B cell (primary cell): Measurements from ENCODE around the gene NELL1. TPM values are rescaled to one million over a fixed set of nuclear protein-coding genes. Genes with fewer than 3 reads are reported as not detected.

Experiments used
- ATAC-seq: fragments of 200-7000 bp; cut with Tn5 transposase; one replicate; pipeline ENCODE4 v1.10.0; 2021; ENCODE audit warnings: low read depth, mild to moderate bottlenecking, moderate number of reproducible peaks, moderate library complexity
- CTCF ChIA-PET: fragments of 350-600 bp; sonication (Branson Sonifier 250); formaldehyde crosslinking; loops from one replicate; lab custom pipeline; 2021; ENCODE audit warnings: antibody characterized with exemption, inconsistent platforms; lab: Charles Lee
- POLR2A ChIA-PET: fragments of 350-600 bp; sonication (Branson Sonifier 250); formaldehyde crosslinking; loops from one replicate; lab custom pipeline; 2021; ENCODE audit warnings: antibody characterized with exemption; lab: Charles Lee
- DNase-seq: peaks from one replicate; pipeline ENCODE4 v3.0.0; 2013
- H2AFZ ChIP-seq: 2 replicates; pipeline ENCODE4 v1.6.1; 2012; ENCODE audit warnings: mild to moderate bottlenecking, low read depth, low read length; ENCODE audit not compliant: insufficient read depth, poor library complexity, severe bottlenecking
- H3K27ac ChIP-seq, 2 donors: 1 replicate in 1 of 2; 2 replicates in 1 of 2; pipeline ENCODE4 v1.5.1; 2012 to 2013; ENCODE audit warnings: low read length in 2 of 2, mild to moderate bottlenecking in 2 of 2, moderate library complexity in 1 of 2
- H3K27me3 ChIP-seq, 4 experiments: fragments of 200-600 bp in 1 of 4; sonication (generic) in 1 of 4; replicated peaks in 1 of 4; 1 replicate in 2 of 4; 2 replicates in 2 of 4; pipeline versions ENCODE4 v1.6.1 to v1.7.0; 2013 to 2016; ENCODE audit warnings: low read length in 3 of 4, mild to moderate bottlenecking in 2 of 4, mixed read lengths in 1 of 4, moderate library complexity in 1 of 4; ENCODE audit not compliant: insufficient read depth in 4 of 4, control insufficient read depth in 3 of 4; ENCODE audit errors: control extremely low read depth in 1 of 4
- H3K36me3 ChIP-seq, 2 experiments: replicated peaks in 1 of 2; 1 replicate in 1 of 2; 2 replicates in 1 of 2; pipeline versions ENCODE4 v1.6.1 to v1.7.1; 2013; ENCODE audit warnings: low read length in 1 of 2; ENCODE audit not compliant: insufficient read depth in 2 of 2, control insufficient read depth in 1 of 2; ENCODE audit errors: control extremely low read depth in 1 of 2, extremely low read depth in 1 of 2
- H3K4me1 ChIP-seq, 2 donors: fragments of 200-600 bp in 1 of 2; sonication (generic) in 1 of 2; 1 replicate in 1 of 2; 2 replicates in 1 of 2; pipeline versions ENCODE4 v1.5.1 to v1.6.1; 2013 to 2017; ENCODE audit warnings: low read length in 2 of 2; ENCODE audit not compliant: control insufficient read depth in 2 of 2, insufficient read depth in 2 of 2
- H3K4me2 ChIP-seq: replicated peaks from 2 replicates; pipeline ENCODE3; 2012; ENCODE audit warnings: mild to moderate bottlenecking, low read depth, low read length; ENCODE audit not compliant: poor library complexity, severe bottlenecking
- H3K4me3 ChIP-seq, 5 experiments: fragments of 200-600 bp in 1 of 5; sonication (generic) in 1 of 5; 1 replicate in 3 of 5; 2 replicates in 2 of 5; pipeline versions ENCODE4 v1.5.1 to v1.7.0; 2011 to 2016; ENCODE audit warnings: low read length in 4 of 5, mild to moderate bottlenecking in 4 of 5, low read depth in 2 of 5, control low read depth in 1 of 5, moderate library complexity in 1 of 5; ENCODE audit not compliant: insufficient read depth in 1 of 5; ENCODE audit errors: control extremely low read depth in 1 of 5, extremely low read depth in 1 of 5
- H3K79me2 ChIP-seq: fragments of 200-600 bp; sonication (generic); one replicate; pipeline ENCODE4 v1.6.0; 2016; ENCODE audit warnings: low read length; ENCODE audit not compliant: control insufficient read depth, insufficient read depth
- H3K9ac ChIP-seq: fragments of 200-600 bp; sonication (generic); 2 replicates; pipeline ENCODE4 v1.6.1; 2017; ENCODE audit warnings: mild to moderate bottlenecking, low read length, moderate library complexity
- H3K9me3 ChIP-seq, 3 donors: one replicate each; pipeline versions ENCODE4 v1.6.1 to v1.7.1; 2013; ENCODE audit warnings: low read length in 2 of 3; ENCODE audit not compliant: control insufficient read depth in 2 of 3, insufficient read depth in 1 of 3; ENCODE audit errors: control extremely low read depth in 1 of 3
- H4K20me1 ChIP-seq: 2 replicates; pipeline ENCODE4 v1.6.0; 2012; ENCODE audit warnings: mild to moderate bottlenecking, low read length; ENCODE audit not compliant: insufficient read depth, control insufficient read depth, poor library complexity, severe bottlenecking
- H3K27ac Mint-ChIP-seq: one replicate; pipeline ENCODE4 v1.8.0; 2021; ENCODE audit warnings: mixed read lengths
- H3K27me3 Mint-ChIP-seq: one replicate; pipeline ENCODE4 v1.8.0; 2021; ENCODE audit warnings: mixed read lengths
- H3K4me1 Mint-ChIP-seq: one replicate; pipeline ENCODE4 v1.8.0; 2021; ENCODE audit warnings: mixed read lengths
- H3K4me3 Mint-ChIP-seq: one replicate; pipeline ENCODE4 v1.8.0; 2021; ENCODE audit warnings: mixed read lengths
- H3K9me3 Mint-ChIP-seq: one replicate; pipeline ENCODE4 v1.8.0; 2022; ENCODE audit warnings: mixed read lengths; ENCODE audit not compliant: insufficient read depth
- EZH2 ChIP-seq: IDR thresholded peaks from 2 replicates; pipeline ENCODE4 v1.6.1; 2012; ENCODE audit warnings: borderline replicate concordance, low read depth, mild to moderate bottlenecking, moderate library complexity, low read length; ENCODE audit not compliant: insufficient read depth, poor library complexity, severe bottlenecking
- WGBS: methylation state at CpG from one replicate; pipeline ENCODE4 v1.1.5; 2013; ENCODE audit warnings: missing lambda C conversion rate; ENCODE audit not compliant: insufficient coverage; 5-methylcytosine and 5-hydroxymethylcytosine counted together
- intact Hi-C: fragments of 100-400 bp; cut with micrococcal nuclease; formaldehyde crosslinking; loops from one replicate; pipeline ENCODE4 v1.10.0; 2022
- polyA plus RNA-seq: library from polyadenylated mRNA; depleted of rRNA; stranded (reverse); fragments of >200 nt; gene quantifications from 2 replicates; pipeline ENCODE4 v1.2.3, GENCODE V29; 2012
- total RNA-seq, 2 donors: library from RNA; stranded (reverse); fragments of 120-200 nt in 1 of 2; gene quantifications; 1 replicate in 1 of 2; 2 replicates in 1 of 2; pipeline versions ENCODE4 v1.2.3 to v1.2.4, GENCODE V29; 2013 to 2022
- TF ChIP-seq, protein P1 (sequence below): fragments of 200-600 bp; IDR thresholded peaks from one replicate; pipeline ENCODE4 v1.8.0; 2022; ENCODE audit warnings: antibody characterized with exemption, mild to moderate bottlenecking

NELL1 gene
- total and polyA plus RNA-seq, 2 donors (not counting 1 experiment from before 2014, with no cell fraction given), result not detected

GRCh38 chr11:21385669-21386440 lies 716.5 kb downstream of the NELL1 start:
- H2AFZ ChIP-seq, result no peak overlapping the region
- H3K4me1 Mint-ChIP-seq, result no peaks in the 10 kb centered on the region
- TF ChIP-seq, protein P1, sequence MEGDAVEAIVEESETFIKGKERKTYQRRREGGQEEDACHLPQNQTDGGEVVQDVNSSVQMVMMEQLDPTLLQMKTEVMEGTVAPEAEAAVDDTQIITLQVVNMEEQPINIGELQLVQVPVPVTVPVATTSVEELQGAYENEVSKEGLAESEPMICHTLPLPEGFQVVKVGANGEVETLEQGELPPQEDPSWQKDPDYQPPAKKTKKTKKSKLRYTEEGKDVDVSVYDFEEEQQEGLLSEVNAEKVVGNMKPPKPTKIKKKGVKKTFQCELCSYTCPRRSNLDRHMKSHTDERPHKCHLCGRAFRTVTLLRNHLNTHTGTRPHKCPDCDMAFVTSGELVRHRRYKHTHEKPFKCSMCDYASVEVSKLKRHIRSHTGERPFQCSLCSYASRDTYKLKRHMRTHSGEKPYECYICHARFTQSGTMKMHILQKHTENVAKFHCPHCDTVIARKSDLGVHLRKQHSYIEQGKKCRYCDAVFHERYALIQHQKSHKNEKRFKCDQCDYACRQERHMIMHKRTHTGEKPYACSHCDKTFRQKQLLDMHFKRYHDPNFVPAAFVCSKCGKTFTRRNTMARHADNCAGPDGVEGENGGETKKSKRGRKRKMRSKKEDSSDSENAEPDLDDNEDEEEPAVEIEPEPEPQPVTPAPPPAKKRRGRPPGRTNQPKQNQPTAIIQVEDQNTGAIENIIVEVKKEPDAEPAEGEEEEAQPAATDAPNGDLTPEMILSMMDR, result no peak
- TF ChIP-seq EZH2, result no peak
- no peak for ATAC-seq
- no peak overlapping the region for H3K4me3 Mint-ChIP-seq
- H3K27me3 ChIP-seq, result no peaks in the 10 kb centered on the region
- no peak overlapping the region for H3K9ac ChIP-seq
- no peaks in the 10 kb centered on the region for H3K4me1 ChIP-seq
- peaks cover 3% of the 10 kb centered on the region for H3K9me3 Mint-ChIP-seq
- H3K27ac Mint-ChIP-seq, result no peak overlapping the region
- no peaks in the 10 kb centered on the region for H3K36me3 ChIP-seq
- POLR2A ChIA-PET, result no interaction called here
- H3K9me3 ChIP-seq, result no peaks in the 10 kb centered on the region
- no peak overlapping the region for H3K27ac ChIP-seq
- no peak overlapping the region for H3K4me2 ChIP-seq
- intact Hi-C loops, result no loop called here
- H3K79me2 ChIP-seq, result no peaks in the 10 kb centered on the region
- H3K27me3 Mint-ChIP-seq, result no peaks in the 10 kb centered on the region
- 100% methylated on average over 2 of the region's 4 CpGs for WGBS
- no peaks in the 10 kb centered on the region for H4K20me1 ChIP-seq
- CTCF ChIA-PET, result interaction anchor here (1.5 kb wide), 1 partner anchor 10 kb away, joined by 3 read pairs; no protein-coding TSS in a partner anchor
- no peak for DNase-seq
- no peak overlapping the region for H3K4me3 ChIP-seq

- Histone ChIP-seq H4K20me1 (no peaks in the 10 kb centered on the region), H3K9ac (no peak overlapping the region), H3K4me3 (no peak overlapping the region), H3K27me3 (no peaks in the 10 kb centered on the region), H3K4me1 (no peaks in the 10 kb centered on the region), H3K9me3 (no peaks in the 10 kb centered on the region), H3K4me2 (no peak overlapping the region), H3K27ac (no peak overlapping the region), H2AFZ (no peak overlapping the region), H3K79me2 (no peaks in the 10 kb centered on the region), H3K36me3 (no peaks in the 10 kb centered on the region)
- no peak overlapping the region for H3K4me3 Mint-ChIP-seq
- intact Hi-C loops, result no loop called here
- H3K27ac Mint-ChIP-seq, result no peak overlapping the region
- H3K9me3 Mint-ChIP-seq, result peaks cover 2% of the 10 kb centered on the region
- ChIA-PET CTCF (no interaction called here), POLR2A (no interaction called here)
- no peak for DNase-seq
- no peak for ATAC-seq
- no CpG with 5 or more reads among the region's 5 CpGs for WGBS
- no peaks in the 10 kb centered on the region for H3K27me3 Mint-ChIP-seq
- H3K4me1 Mint-ChIP-seq, result no peaks in the 10 kb centered on the region
- TF ChIP-seq, protein P1, result no peak
- TF ChIP-seq EZH2, result no peak
Measured at GRCh38 chr11:21390430-21390829, 721.0 kb downstream of the NELL1 start.
